Fibroblast of skin of left biceps (primary cell): ENCODE measurements around the gene ESYT1.
"Not testable (repeated sequence)": the region's sequence is repeated elsewhere in the genome, so short reads cannot be mapped to it uniquely, and the experiment has no call there.

Experiments
- DNase-seq, 2 experiments: peaks; one replicate each; pipeline ENCODE4 v3.0.0-alpha.2; 2013; ENCODE audit warnings: low read depth in 2 of 2

ESYT1 gene

DNA sequence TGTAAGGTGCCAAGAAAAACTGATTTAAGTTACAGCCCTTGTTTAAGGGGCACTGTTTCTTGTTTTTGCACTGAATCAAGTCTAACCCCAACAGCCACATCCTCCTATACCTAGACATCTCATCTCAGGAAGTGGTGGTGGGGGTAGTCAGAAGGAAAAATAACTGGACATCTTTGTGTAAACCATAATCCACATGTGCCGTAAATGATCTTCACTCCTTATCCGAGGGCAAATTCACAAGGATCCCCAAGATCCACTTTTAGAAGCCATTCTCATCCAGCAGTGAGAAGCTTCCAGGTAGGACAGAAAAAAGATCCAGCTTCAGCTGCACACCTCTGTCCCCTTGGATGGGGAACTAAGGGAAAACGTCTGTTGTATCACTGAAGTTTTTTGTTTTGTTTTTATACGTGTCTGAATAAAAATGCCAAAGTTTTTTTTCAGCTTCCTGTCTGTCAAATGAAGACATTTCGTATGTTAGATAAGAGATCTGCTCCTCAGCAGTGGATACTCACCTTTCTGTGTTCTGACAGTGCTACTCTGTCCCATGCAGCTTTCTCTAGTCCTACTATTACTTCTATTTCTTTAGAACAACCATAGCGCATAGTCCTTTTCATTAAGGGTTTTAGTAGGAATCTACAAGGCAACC is 24.9 kb upstream of the ESYT1 start:
- no peak for DNase-seq

GRCh38 chr12:56103823-56104108 is 24.3 kb upstream of the ESYT1 start:
- no peak for DNase-seq

GRCh38 chr12:56104109-56104814 is 23.8 kb upstream of the ESYT1 start, which contains the start of gene PA2G4:
TSS of gene PA2G4 (plus strand) at chr12:56104559. CDS start at chr12:56104738, 179 bp downstream.
- peak; percentile 95 to 97 for DNase-seq

- no peak for DNase-seq
Measured at GRCh38 chr12:56104815-56105608, 23.1 kb upstream of the ESYT1 start.

- no peak for DNase-seq
Measured at GRCh38 chr12:56105609-56105902, 22.5 kb upstream of the ESYT1 start.

GRCh38 chr12:56107242-56107641 is 20.8 kb upstream of the ESYT1 start:
- no peak for DNase-seq

GRCh38 chr12:56110571-56110970 is 17.5 kb upstream of the ESYT1 start:
- no peak for DNase-seq

DNA sequence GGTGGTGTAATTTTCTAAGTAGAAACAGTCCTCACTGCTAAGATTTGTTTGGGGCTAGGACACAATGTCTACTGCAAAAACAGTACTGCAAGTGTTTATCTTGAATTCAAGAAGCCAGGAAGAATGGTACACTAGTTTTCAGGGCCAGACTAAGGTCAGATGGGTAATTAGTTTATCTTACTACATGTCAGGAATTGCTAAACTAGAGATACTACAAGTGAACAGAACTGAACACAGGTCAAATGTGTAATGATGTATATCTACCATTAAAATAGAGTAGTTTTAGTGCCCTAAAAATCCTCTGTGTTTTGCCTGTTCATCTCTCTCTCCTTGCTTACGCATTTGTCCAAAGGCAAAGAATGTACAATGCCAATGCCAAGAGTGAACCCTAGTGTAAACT is 14.0 kb upstream of the ESYT1 start:
- DNase-seq: no peak

GRCh38 chr12:56115329-56115728 is 12.7 kb upstream of the ESYT1 start:
- no peak for DNase-seq

- peak; percentile 80 to 81 for DNase-seq
Measured at GRCh38 chr12:56116267-56117081, 11.6 kb upstream of the ESYT1 start, which contains the start of gene RPL41. TSS of gene RPL41 (plus strand) at chr12:56116633.

- DNase-seq: not testable (repeated sequence)
Measured at GRCh38 chr12:56117082-56117706, 10.9 kb upstream of the ESYT1 start.

- peak; percentile 98 for DNase-seq
Measured at GRCh38 chr12:56117778-56118687, 10.0 kb upstream of the ESYT1 start, which contains the start of gene ZC3H10. TSS of gene ZC3H10 (plus strand) at chr12:56118266. CDS start at chr12:56120563, 2,297 bp downstream.

- no peak for DNase-seq
Measured at GRCh38 chr12:56118688-56119357, 9.2 kb upstream of the ESYT1 start.

GRCh38 chr12:56119361-56119796 is 8.7 kb upstream of the ESYT1 start:
- peak; percentile 74 to 80 for DNase-seq

- DNase-seq: no peak
Measured at GRCh38 chr12:56120158-56120846, 7.8 kb upstream of the ESYT1 start.

- no peak for DNase-seq
Measured at GRCh38 chr12:56121204-56121870, 6.7 kb upstream of the ESYT1 start.

GRCh38 chr12:56122637-56123036 is 5.4 kb upstream of the ESYT1 start:
- no peak for DNase-seq

DNA sequence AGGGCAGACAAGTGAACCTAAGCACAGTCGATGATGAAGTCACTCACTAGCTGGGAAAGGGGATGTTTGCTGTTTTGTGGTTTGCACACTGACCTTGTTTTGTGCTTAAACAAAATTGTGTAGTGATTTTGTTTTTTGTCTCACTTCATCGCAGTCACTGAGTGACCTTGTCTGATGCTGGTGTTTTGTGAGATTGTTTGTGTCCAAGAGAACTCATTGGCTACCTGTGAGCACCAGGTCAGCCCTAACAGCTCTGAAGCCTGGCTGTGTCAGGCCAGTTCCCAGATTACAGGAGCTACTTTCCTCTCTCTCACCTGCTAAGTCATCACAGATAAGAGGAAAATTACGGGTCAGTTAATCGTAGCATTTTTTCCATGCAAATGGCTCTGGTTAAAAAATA is 3.9 kb upstream of the ESYT1 start:
- no peak for DNase-seq
